Amygdala (tissue), 56 donors: ENCODE measurements around the gene FHIT.

ENCODE experiments used
- DNase-seq, 56 donors: peaks; one replicate each; lab custom pipeline; 2025; lab: John Stamatoyannopoulos, UW

The FHIT gene

GRCh38 chr3:59882746-59883145 is 1368.5 kb downstream of the FHIT start:
- DNase-seq = no peak

- DNase-seq = no peak
Observed at GRCh38 chr3:59880717-59881116, 1370.5 kb downstream of the FHIT start.

GRCh38 chr3:59879031-59879581 is 1372.1 kb downstream of the FHIT start:
- DNase-seq = no peak

- no peak for DNase-seq
Observed at GRCh38 chr3:59878038-59878427, 1373.2 kb downstream of the FHIT start.

GRCh38 chr3:59877263-59878037 is 1373.8 kb downstream of the FHIT start:
- no peak for DNase-seq

GRCh38 chr3:59876533-59877062 is 1374.7 kb downstream of the FHIT start:
- DNase-seq = peak in 2 of 56 donors; percentile 6 to 20

- no peak for DNase-seq
Observed at GRCh38 chr3:59873576-59874230, 1377.5 kb downstream of the FHIT start.

GRCh38 chr3:59872128-59872527 is 1379.1 kb downstream of the FHIT start:
- DNase-seq = no peak

- DNase-seq = no peak
Observed at GRCh38 chr3:59867185-59868002, 1383.9 kb downstream of the FHIT start.

GRCh38 chr3:59866076-59866475 is 1385.2 kb downstream of the FHIT start:
- peak in 8 of 56 donors; percentile 4 to 53 (median 8) for DNase-seq

- no peak for DNase-seq
Observed at GRCh38 chr3:59865351-59865750, 1385.9 kb downstream of the FHIT start.

- DNase-seq = no peak
Observed at GRCh38 chr3:59862686-59863085, 1388.6 kb downstream of the FHIT start.

GRCh38 chr3:59857589-59858346 is 1393.5 kb downstream of the FHIT start:
- DNase-seq = peak in 44 of 56 donors; percentile 3 to 83 (median 29)

- DNase-seq = no peak
Observed at GRCh38 chr3:59856934-59857460, 1394.3 kb downstream of the FHIT start.

- no peak for DNase-seq
Observed at GRCh38 chr3:59854061-59854709, 1397.1 kb downstream of the FHIT start.

- no peak for DNase-seq
Observed at GRCh38 chr3:59850417-59850816, 1400.8 kb downstream of the FHIT start.

- no peak for DNase-seq
Observed at GRCh38 chr3:59845386-59845785, 1405.9 kb downstream of the FHIT start.

- DNase-seq = no peak
Observed at GRCh38 chr3:59843821-59844220, 1407.4 kb downstream of the FHIT start.
